HFFc6 (cell line): Measurements from ENCODE around the gene VEPH1. TPM values are rescaled to one million over a fixed set of nuclear protein-coding genes. Genes with fewer than 3 reads are reported as not detected.

Source experiments
- DNase-seq: peaks from one replicate; pipeline ENCODE4 v3.0.0-alpha.2; 2018
- H3K27ac Mint-ChIP-seq: 2 replicates; pipeline ENCODE4 v1.8.0; 2020; ENCODE audit warnings: mild to moderate bottlenecking, mixed read lengths
- H3K27me3 Mint-ChIP-seq: 2 replicates; pipeline ENCODE4 v1.8.0; 2021; ENCODE audit warnings: mild to moderate bottlenecking, moderate library complexity, mixed read lengths; ENCODE audit not compliant: insufficient read depth
- H3K36me3 Mint-ChIP-seq: 2 replicates; pipeline ENCODE4 v1.8.0; 2021; ENCODE audit warnings: low read depth, mixed read lengths
- H3K4me1 Mint-ChIP-seq: 2 replicates; pipeline ENCODE4 v1.8.0; 2020; ENCODE audit warnings: low read depth, mixed read lengths
- H3K4me3 Mint-ChIP-seq: 2 replicates; pipeline ENCODE4 v1.8.0; 2020; ENCODE audit warnings: mild to moderate bottlenecking, moderate library complexity, mixed read lengths
- H3K9me3 Mint-ChIP-seq: 2 replicates; pipeline ENCODE4 v1.8.0; 2020; ENCODE audit warnings: mild to moderate bottlenecking, mixed read lengths
- CTCF ChIP-seq: fragments of 200-600 bp; sonication (generic); IDR thresholded peaks from 2 replicates; pipeline ENCODE4 v1.5.0; 2021; ENCODE audit warnings: antibody characterized with exemption, mild to moderate bottlenecking
- total RNA-seq, 6 experiments: library from RNA; stranded (reverse); fragmentation: NEBNext Ultra II Directional; extraction: Animal tissue kit (Norgen Biotek cat#: 25700); gene quantifications; 2 replicates in 1 of 6; 3 replicates in 5 of 6; pipeline ENCODE4 v1.2.3, GENCODE V29; 2021

Gene VEPH1
- total RNA-seq, 6 experiments from 2014 or later = 33.3 to 72.7 (median 63.8) TPM

- no peaks in the 10 kb centered on the region for H3K9me3 Mint-ChIP-seq
- H3K4me3 Mint-ChIP-seq = no peak overlapping the region
- DNase-seq = no peak
These were observed 26.5 kb upstream of the VEPH1 start for GRCh38 chr3:157529751-157530150.

GRCh38 chr3:157529085-157529484 lies 25.9 kb upstream of the VEPH1 start:
- Mint-ChIP-seq H3K4me3 (no peak overlapping the region; the same call in 1 of the 2 replicates), H3K36me3 (peaks cover 23% of the 10 kb centered on the region), H3K4me1 (no peaks in the 10 kb centered on the region), H3K27ac (peak overlapping the region; percentile 82; the same call in 1 of the 2 replicates), H3K9me3 (peaks cover 4% of the 10 kb centered on the region; the same call in 1 of the 2 replicates), H3K27me3 (peaks cover 2% of the 10 kb centered on the region; the same call in 1 of the 2 replicates)
- DNase-seq = no peak
- no peak for TF ChIP-seq CTCF

More at GRCh38 chr3:157529751-157530150, 26.5 kb upstream of the VEPH1 start:
- Mint-ChIP-seq H3K27ac (no peak overlapping the region), H3K27me3 (peaks cover 2% of the 10 kb centered on the region; the same call in 1 of the 2 replicates), H3K4me1 (no peaks in the 10 kb centered on the region), H3K36me3 (peaks cover 16% of the 10 kb centered on the region)
- TF ChIP-seq CTCF = no peak

GRCh38 chr3:157527131-157527881 lies 24.1 kb upstream of the VEPH1 start:
- peaks cover 4% of the 10 kb centered on the region; the same call in 1 of the 2 replicates for H3K9me3 Mint-ChIP-seq
- peaks cover 28% of the 10 kb centered on the region for H3K36me3 Mint-ChIP-seq
- H3K27ac Mint-ChIP-seq = peak overlapping the region; percentile 82
- peaks cover 2% of the 10 kb centered on the region; the same call in 1 of the 2 replicates for H3K27me3 Mint-ChIP-seq
- TF ChIP-seq CTCF = no peak
- DNase-seq = peak; percentile 14
- no peaks in the 10 kb centered on the region for H3K4me1 Mint-ChIP-seq
- peak overlapping the region; percentile 63 for H3K4me3 Mint-ChIP-seq

GRCh38 chr3:157526036-157526435 lies 22.8 kb upstream of the VEPH1 start:
- Mint-ChIP-seq H3K27me3 (peaks cover 2% of the 10 kb centered on the region; the same call in 1 of the 2 replicates), H3K4me1 (peaks cover 9% of the 10 kb centered on the region; the same call in 1 of the 2 replicates), H3K36me3 (peaks cover 32% of the 10 kb centered on the region), H3K9me3 (peaks cover 4% of the 10 kb centered on the region; the same call in 1 of the 2 replicates), H3K4me3 (no peak overlapping the region), H3K27ac (no peak overlapping the region)
- DNase-seq = no peak
- TF ChIP-seq CTCF = no peak

- 0 out of 2 replicates have a peak, but pooled peaks cover 2% of the 10 kb centered on the region for H3K27me3 Mint-ChIP-seq
- peaks cover 29% of the 10 kb centered on the region for H3K36me3 Mint-ChIP-seq
- H3K4me1 Mint-ChIP-seq = peaks cover 17% of the 10 kb centered on the region; the same call in 1 of the 2 replicates
- no peak overlapping the region for H3K27ac Mint-ChIP-seq
- no peak for TF ChIP-seq CTCF
- peaks cover 4% of the 10 kb centered on the region for H3K9me3 Mint-ChIP-seq
- no peak overlapping the region for H3K4me3 Mint-ChIP-seq
- no peak for DNase-seq
These were observed 20.6 kb upstream of the VEPH1 start for GRCh38 chr3:157523814-157524213.
